H1 (cell line): ENCODE measurements around the gene CCS. TPM values are rescaled to one million over a fixed set of nuclear protein-coding genes. Genes with fewer than 3 reads are reported as not detected.

Experiments used
- HDAC6 ChIP-seq: IDR thresholded peaks from one replicate; pipeline ENCODE4 v1.7.1; 2012; ENCODE audit warnings: low read depth, mild to moderate bottlenecking, inconsistent platforms, low read length, moderate library complexity
- SIN3A ChIP-seq, 2 experiments: IDR thresholded peaks in 1 of 2; conservative IDR thresholded peaks in 1 of 2; 2 replicates each; pipeline ENCODE4 v1.6.1; 2011 to 2012; ENCODE audit warnings: low read length in 2 of 2, improper control_type of control experiment in 1 of 2, low read depth in 1 of 2, mild to moderate bottlenecking in 1 of 2
- polyA plus RNA-seq, 7 experiments: library from polyadenylated mRNA; depleted of rRNA in 3 of 7; stranded (reverse) in 5 of 7; unstranded in 2 of 7; fragments of >200 nt in 5 of 7; fragments of 200-250 nt in 2 of 7; gene quantifications; 1 replicate in 5 of 7; 2 replicates in 1 of 7; 4 replicates in 1 of 7; pipeline versions ENCODE4 v1.2.1 to v1.2.3, GENCODE V29; 2011 to 2013; ENCODE audit warnings: missing spikeins in 2 of 7, mixed read lengths in 2 of 7
- total RNA-seq: library from RNA; stranded (reverse); fragmentation: NEBNext Ultra II Directional; extraction: Animal tissue kit (Norgen Biotek cat#: 25700); gene quantifications from 2 replicates; pipeline ENCODE4 v1.2.1, GENCODE V29; 2021
- TF ChIP-seq, protein P1 (sequence below): fragments of 300-600 bp; sonication (generic); IDR thresholded peaks from 2 replicates; pipeline ENCODE4 v1.7.1; 2012; ENCODE audit warnings: low read length, moderate library complexity, mild to moderate bottlenecking, inconsistent platforms; ENCODE audit not compliant: insufficient replicate concordance

Gene CCS
- total and polyA plus RNA-seq, 2 of the 8 experiments (the other 6 are each of a cell fraction or from before 2014, with no cell fraction given), result 37.1 to 37.7 TPM

DNA sequence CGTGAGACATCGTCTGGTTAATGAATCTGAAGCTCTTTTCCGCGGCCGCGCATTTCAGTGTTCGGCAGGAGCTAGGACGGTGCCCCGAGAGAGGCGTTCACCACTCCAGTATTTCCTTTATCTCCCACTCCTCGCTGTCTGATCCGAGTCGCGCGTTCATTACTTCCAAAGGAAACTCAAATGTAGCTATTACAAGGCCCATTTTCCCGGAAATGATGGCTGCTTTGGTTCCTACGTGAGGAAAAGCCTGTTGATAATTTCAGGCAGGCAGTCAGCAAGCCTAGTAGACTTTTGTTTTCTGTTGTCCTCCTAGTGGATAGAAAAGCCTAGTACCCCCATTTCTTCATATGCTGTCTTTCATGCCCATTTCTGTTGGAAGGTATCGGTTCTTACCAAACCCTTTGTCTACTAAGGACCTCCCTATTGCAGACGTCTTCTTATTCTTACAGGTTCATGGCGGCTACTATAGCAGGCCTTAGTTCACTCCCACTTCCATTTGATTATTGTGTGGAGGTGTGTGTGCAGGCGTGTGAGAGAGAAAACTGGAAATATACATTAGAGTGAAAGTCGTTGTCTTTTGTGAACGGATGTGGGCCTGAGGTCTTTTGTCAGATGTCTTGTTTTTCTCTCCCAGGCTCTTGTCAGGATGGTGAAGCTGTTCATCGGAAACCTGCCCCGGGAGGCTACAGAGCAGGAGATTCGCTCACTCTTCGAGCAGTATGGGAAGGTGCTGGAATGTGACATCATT lies 46.3 kb downstream of the CCS start (continued):
- TF ChIP-seq, protein P1, sequence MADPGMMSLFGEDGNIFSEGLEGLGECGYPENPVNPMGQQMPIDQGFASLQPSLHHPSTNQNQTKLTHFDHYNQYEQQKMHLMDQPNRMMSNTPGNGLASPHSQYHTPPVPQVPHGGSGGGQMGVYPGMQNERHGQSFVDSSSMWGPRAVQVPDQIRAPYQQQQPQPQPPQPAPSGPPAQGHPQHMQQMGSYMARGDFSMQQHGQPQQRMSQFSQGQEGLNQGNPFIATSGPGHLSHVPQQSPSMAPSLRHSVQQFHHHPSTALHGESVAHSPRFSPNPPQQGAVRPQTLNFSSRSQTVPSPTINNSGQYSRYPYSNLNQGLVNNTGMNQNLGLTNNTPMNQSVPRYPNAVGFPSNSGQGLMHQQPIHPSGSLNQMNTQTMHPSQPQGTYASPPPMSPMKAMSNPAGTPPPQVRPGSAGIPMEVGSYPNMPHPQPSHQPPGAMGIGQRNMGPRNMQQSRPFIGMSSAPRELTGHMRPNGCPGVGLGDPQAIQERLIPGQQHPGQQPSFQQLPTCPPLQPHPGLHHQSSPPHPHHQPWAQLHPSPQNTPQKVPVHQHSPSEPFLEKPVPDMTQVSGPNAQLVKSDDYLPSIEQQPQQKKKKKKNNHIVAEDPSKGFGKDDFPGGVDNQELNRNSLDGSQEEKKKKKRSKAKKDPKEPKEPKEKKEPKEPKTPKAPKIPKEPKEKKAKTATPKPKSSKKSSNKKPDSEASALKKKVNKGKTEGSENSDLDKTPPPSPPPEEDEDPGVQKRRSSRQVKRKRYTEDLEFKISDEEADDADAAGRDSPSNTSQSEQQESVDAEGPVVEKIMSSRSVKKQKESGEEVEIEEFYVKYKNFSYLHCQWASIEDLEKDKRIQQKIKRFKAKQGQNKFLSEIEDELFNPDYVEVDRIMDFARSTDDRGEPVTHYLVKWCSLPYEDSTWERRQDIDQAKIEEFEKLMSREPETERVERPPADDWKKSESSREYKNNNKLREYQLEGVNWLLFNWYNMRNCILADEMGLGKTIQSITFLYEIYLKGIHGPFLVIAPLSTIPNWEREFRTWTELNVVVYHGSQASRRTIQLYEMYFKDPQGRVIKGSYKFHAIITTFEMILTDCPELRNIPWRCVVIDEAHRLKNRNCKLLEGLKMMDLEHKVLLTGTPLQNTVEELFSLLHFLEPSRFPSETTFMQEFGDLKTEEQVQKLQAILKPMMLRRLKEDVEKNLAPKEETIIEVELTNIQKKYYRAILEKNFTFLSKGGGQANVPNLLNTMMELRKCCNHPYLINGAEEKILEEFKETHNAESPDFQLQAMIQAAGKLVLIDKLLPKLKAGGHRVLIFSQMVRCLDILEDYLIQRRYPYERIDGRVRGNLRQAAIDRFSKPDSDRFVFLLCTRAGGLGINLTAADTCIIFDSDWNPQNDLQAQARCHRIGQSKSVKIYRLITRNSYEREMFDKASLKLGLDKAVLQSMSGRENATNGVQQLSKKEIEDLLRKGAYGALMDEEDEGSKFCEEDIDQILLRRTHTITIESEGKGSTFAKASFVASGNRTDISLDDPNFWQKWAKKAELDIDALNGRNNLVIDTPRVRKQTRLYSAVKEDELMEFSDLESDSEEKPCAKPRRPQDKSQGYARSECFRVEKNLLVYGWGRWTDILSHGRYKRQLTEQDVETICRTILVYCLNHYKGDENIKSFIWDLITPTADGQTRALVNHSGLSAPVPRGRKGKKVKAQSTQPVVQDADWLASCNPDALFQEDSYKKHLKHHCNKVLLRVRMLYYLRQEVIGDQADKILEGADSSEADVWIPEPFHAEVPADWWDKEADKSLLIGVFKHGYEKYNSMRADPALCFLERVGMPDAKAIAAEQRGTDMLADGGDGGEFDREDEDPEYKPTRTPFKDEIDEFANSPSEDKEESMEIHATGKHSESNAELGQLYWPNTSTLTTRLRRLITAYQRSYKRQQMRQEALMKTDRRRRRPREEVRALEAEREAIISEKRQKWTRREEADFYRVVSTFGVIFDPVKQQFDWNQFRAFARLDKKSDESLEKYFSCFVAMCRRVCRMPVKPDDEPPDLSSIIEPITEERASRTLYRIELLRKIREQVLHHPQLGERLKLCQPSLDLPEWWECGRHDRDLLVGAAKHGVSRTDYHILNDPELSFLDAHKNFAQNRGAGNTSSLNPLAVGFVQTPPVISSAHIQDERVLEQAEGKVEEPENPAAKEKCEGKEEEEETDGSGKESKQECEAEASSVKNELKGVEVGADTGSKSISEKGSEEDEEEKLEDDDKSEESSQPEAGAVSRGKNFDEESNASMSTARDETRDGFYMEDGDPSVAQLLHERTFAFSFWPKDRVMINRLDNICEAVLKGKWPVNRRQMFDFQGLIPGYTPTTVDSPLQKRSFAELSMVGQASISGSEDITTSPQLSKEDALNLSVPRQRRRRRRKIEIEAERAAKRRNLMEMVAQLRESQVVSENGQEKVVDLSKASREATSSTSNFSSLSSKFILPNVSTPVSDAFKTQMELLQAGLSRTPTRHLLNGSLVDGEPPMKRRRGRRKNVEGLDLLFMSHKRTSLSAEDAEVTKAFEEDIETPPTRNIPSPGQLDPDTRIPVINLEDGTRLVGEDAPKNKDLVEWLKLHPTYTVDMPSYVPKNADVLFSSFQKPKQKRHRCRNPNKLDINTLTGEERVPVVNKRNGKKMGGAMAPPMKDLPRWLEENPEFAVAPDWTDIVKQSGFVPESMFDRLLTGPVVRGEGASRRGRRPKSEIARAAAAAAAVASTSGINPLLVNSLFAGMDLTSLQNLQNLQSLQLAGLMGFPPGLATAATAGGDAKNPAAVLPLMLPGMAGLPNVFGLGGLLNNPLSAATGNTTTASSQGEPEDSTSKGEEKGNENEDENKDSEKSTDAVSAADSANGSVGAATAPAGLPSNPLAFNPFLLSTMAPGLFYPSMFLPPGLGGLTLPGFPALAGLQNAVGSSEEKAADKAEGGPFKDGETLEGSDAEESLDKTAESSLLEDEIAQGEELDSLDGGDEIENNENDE, result peak; percentile 12
- TF ChIP-seq HDAC6 (no peak), SIN3A (conservative IDR thresholded peaks at IDR 0.05 in 1 of 2, IDR thresholded peaks at IDR 0.05 in 1 of 2; ENCODE audit: low read depth in 1 of 2, low read length in 2 of 2) (0 out of 4 replicates have a peak, but pooled peaks of 1 of the 2 experiments have one; percentile 12)
- TF ChIP-seq, all 59 proteins: peak for 2
